ENCODE data around the gene SLC7A8. TPM values are rescaled to one million over a fixed set of nuclear protein-coding genes. Genes with fewer than 3 reads are reported as not detected.
"Not testable (repeated sequence)": the region's sequence is repeated elsewhere in the genome, so short reads cannot be mapped to it uniquely, and the experiment has no call there.

Gene SLC7A8
- total RNA-seq, 2 experiments from 2014 or later, result 1.5 to 1.9 TPM

DNA sequence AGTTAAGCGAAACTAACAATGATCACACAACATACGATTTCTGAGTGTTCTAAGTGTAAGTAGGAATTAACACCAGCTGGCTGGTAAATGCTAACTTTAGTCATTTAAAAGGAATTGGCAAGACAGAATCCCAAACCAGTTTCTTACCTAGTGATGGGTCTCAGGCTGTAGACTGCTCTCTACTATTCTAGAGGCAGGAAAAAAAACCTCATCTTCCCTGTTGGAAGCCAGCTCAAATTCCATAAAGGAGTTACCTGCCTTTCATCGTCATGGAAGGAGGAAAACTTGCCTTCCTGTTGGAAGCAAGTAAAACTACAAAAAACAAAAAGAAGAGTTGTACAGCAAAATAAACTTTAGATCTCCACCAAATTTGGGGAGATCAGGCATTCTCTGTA, 23.7 kb upstream of the SLC7A8 start:
- ChIA-PET CTCF (interaction anchor here (0.7 to 2.2 kb wide), 3 partner anchors 10 to 86 kb away, joined by 3 to 8 read pairs (median 5); no protein-coding TSS in a partner anchor), POLR2A (no interaction called here)
- ATAC-seq (no peak), DNase-seq (no peak)
- Mint-ChIP-seq H3K27ac (no peak overlapping the region), H3K36me3 (ENCODE audit: low read depth) (no peaks in the 10 kb centered on the region), H3K27me3 (peaks cover 9% of the 10 kb centered on the region), H3K4me1 (ENCODE audit: low read depth) (no peaks in the 10 kb centered on the region), H3K9me3 (no peaks in the 10 kb centered on the region), H3K4me3 (no peak overlapping the region)
- TF ChIP-seq, protein P1, sequence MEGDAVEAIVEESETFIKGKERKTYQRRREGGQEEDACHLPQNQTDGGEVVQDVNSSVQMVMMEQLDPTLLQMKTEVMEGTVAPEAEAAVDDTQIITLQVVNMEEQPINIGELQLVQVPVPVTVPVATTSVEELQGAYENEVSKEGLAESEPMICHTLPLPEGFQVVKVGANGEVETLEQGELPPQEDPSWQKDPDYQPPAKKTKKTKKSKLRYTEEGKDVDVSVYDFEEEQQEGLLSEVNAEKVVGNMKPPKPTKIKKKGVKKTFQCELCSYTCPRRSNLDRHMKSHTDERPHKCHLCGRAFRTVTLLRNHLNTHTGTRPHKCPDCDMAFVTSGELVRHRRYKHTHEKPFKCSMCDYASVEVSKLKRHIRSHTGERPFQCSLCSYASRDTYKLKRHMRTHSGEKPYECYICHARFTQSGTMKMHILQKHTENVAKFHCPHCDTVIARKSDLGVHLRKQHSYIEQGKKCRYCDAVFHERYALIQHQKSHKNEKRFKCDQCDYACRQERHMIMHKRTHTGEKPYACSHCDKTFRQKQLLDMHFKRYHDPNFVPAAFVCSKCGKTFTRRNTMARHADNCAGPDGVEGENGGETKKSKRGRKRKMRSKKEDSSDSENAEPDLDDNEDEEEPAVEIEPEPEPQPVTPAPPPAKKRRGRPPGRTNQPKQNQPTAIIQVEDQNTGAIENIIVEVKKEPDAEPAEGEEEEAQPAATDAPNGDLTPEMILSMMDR (IDR thresholded peaks at IDR 0.05), result no peak
- intact Hi-C loops (cut with micrococcal nuclease), result no loop called here

- H3K4me1 Mint-ChIP-seq (ENCODE audit: low read depth), result no peaks in the 10 kb centered on the region
- no peaks in the 10 kb centered on the region for H3K36me3 Mint-ChIP-seq (ENCODE audit: low read depth)
- DNase-seq, result no peak
- peaks cover 9% of the 10 kb centered on the region for H3K27me3 Mint-ChIP-seq
- ChIA-PET POLR2A (no interaction called here), CTCF (interaction anchor here (0.7 to 2.2 kb wide), 4 partner anchors 10 to 173 kb away, joined by 3 to 8 read pairs (median 4); no protein-coding TSS in a partner anchor)
- H3K4me3 Mint-ChIP-seq, result no peak overlapping the region
- no peak overlapping the region for H3K27ac Mint-ChIP-seq
- ATAC-seq, result no peak
- no peaks in the 10 kb centered on the region for H3K9me3 Mint-ChIP-seq
- TF ChIP-seq, protein P1 (IDR thresholded peaks at IDR 0.05), result no peak
- intact Hi-C loops (cut with micrococcal nuclease), result no loop called here
Measured at GRCh38 chr14:23206422-23207145, 23.1 kb upstream of the SLC7A8 start.

GRCh38 chr14:23202001-23202400, 18.5 kb upstream of the SLC7A8 start:
- H3K4me1 Mint-ChIP-seq (ENCODE audit: low read depth), result no peaks in the 10 kb centered on the region
- no peak overlapping the region for H3K4me3 Mint-ChIP-seq
- TF ChIP-seq, protein P1 (IDR thresholded peaks at IDR 0.05), result no peak
- H3K27me3 Mint-ChIP-seq, result peaks cover 3% of the 10 kb centered on the region
- DNase-seq, result no peak
- ChIA-PET POLR2A (no interaction called here), CTCF (interaction anchor here (4.1 kb wide), 1 partner anchor 15 kb away, joined by 24 read pairs; no protein-coding TSS in a partner anchor)
- no peaks in the 10 kb centered on the region for H3K9me3 Mint-ChIP-seq
- intact Hi-C loops (cut with micrococcal nuclease), result no loop called here
- no peaks in the 10 kb centered on the region for H3K36me3 Mint-ChIP-seq (ENCODE audit: low read depth)
- no peak for ATAC-seq
- H3K27ac Mint-ChIP-seq, result no peak overlapping the region

GRCh38 chr14:23199141-23199540, 15.7 kb upstream of the SLC7A8 start:
- ATAC-seq; POLR2A ChIA-PET; DNase-seq; H3K4me3 Mint-ChIP-seq; H3K27me3 Mint-ChIP-seq; intact Hi-C loops (cut with micrococcal nuclease); H3K9me3 Mint-ChIP-seq; H3K27ac Mint-ChIP-seq; H3K4me1 Mint-ChIP-seq (ENCODE audit: low read depth); H3K36me3 Mint-ChIP-seq (ENCODE audit: low read depth): not testable (repeated sequence)
- CTCF ChIA-PET, result interaction anchor here (1.3 to 4.1 kb wide), 3 partner anchors 12 to 130 kb away, joined by 4 to 24 read pairs (median 7); no protein-coding TSS in a partner anchor

DNA sequence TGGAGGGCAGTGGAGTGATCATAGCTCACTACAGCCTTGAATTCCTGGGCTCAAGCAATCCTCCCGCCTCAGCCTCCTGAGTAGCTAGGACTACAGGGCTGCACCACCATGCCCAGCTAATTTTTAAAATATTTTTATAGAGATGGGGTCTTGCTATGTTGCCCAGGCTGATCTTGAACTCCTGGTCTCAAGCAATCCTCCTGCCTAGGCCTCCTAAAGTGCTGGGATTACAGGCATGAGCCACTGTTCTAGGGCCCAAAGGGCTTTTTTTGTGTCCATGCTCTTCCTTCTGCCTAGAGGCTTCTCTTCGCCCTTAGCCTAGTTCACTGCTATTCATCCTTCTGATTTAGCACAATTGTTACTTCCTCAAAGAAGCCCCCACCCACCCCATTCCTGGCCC, 13.0 kb upstream of the SLC7A8 start:
- DNase-seq; H3K4me3 Mint-ChIP-seq; H3K27ac Mint-ChIP-seq; H3K27me3 Mint-ChIP-seq; H3K4me1 Mint-ChIP-seq (ENCODE audit: low read depth); ATAC-seq; POLR2A ChIA-PET; H3K9me3 Mint-ChIP-seq; intact Hi-C loops (cut with micrococcal nuclease); H3K36me3 Mint-ChIP-seq (ENCODE audit: low read depth): not testable (repeated sequence)
- CTCF ChIA-PET, result interaction anchor here (0.8 kb wide), 2 partner anchors 10 to 76 kb away, joined by 3 to 4 read pairs; no protein-coding TSS in a partner anchor

DNA sequence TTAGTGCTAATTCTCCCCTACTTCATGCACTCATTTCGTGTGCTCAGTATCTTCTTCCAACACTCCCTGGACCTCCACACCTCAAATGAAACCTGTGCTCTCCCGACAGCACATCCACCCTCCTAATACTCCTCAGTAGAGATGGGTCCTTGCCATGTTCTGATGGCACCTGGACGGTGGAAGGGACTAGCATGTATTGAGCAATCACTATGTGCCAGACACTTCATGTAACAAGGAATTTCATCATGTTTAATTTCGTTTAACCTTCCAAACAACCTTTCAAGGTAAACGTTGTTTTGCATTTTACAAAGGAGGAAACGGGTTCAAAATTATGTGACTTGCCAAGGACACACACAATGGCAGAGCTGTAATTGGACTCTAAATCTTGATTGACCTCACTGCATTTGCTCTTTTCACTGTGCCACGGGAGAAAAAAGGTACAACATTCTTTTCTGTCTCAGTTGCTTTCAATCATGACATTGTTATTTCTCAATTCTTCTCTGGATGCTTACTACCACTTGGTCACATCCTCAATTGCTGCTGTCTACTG, 12.2 kb upstream of the SLC7A8 start:
- ATAC-seq (no peak), DNase-seq (no peak)
- Mint-ChIP-seq H3K36me3 (ENCODE audit: low read depth) (no peaks in the 10 kb centered on the region), H3K9me3 (no peaks in the 10 kb centered on the region), H3K4me3 (no peak overlapping the region), H3K27ac (no peak overlapping the region), H3K4me1 (ENCODE audit: low read depth) (no peaks in the 10 kb centered on the region), H3K27me3 (peaks cover 1% of the 10 kb centered on the region)
- TF ChIP-seq, protein P1 (IDR thresholded peaks at IDR 0.05), result no peak
- CTCF ChIA-PET, result interaction anchor here (0.8 to 1.3 kb wide), 4 partner anchors 9 to 127 kb away, joined by 3 to 4 read pairs (median 3); no protein-coding TSS in a partner anchor
- intact Hi-C loops (cut with micrococcal nuclease), result no loop called here
- POLR2A ChIA-PET, result no interaction called here
